RWPE2 (cell line): ENCODE measurements around the gene CDH4.

Source experiments
- ATAC-seq: fragments of 200-7000 bp; cut with Tn5 transposase; 3 replicates; pipeline ENCODE4 v1.9.1; 2021; ENCODE audit warnings: low read depth
- DNase-seq: peaks from one replicate; pipeline ENCODE4 v3.0.0-alpha.2; 2020; ENCODE audit warnings: low spot score
- H3K27ac ChIP-seq: fragments of 450-650 bp; 2 replicates; pipeline ENCODE4 v1.5.1; 2017; ENCODE audit warnings: mild to moderate bottlenecking; ENCODE audit not compliant: poor library complexity, severe bottlenecking
- H3K27me3 ChIP-seq: fragments of 250-450 bp; sonication (Bioruptor Pico); 2 replicates; pipeline ENCODE4 v1.5.1; 2021; ENCODE audit warnings: mild to moderate bottlenecking, moderate library complexity; ENCODE audit not compliant: insufficient read depth, poor library complexity, severe bottlenecking
- H3K36me3 ChIP-seq: fragments of 250-450 bp; sonication (Bioruptor Pico); 2 replicates; pipeline ENCODE4 v1.5.1; 2020; ENCODE audit warnings: low read depth, mild to moderate bottlenecking, moderate library complexity
- H3K4me1 ChIP-seq: fragments of 250-450 bp; sonication (Bioruptor Pico); 2 replicates; pipeline ENCODE4 v1.5.1; 2021; ENCODE audit warnings: mild to moderate bottlenecking, moderate library complexity; ENCODE audit not compliant: insufficient read depth, poor library complexity, severe bottlenecking
- H3K4me3 ChIP-seq: fragments of 250-450 bp; sonication (Bioruptor Pico); 2 replicates; pipeline ENCODE4 v1.5.1; 2021; ENCODE audit warnings: mild to moderate bottlenecking, moderate library complexity; ENCODE audit not compliant: severe bottlenecking
- H3K9me3 ChIP-seq: fragments of 250-450 bp; sonication (Bioruptor Pico); 2 replicates; pipeline ENCODE4 v1.5.1; 2021; ENCODE audit warnings: mild to moderate bottlenecking, moderate library complexity; ENCODE audit not compliant: severe bottlenecking
- CTCF ChIP-seq: fragments of 450-650 bp; IDR thresholded peaks from one replicate; pipeline ENCODE4 v1.5.1; 2017; ENCODE audit warnings: mild to moderate bottlenecking, moderate library complexity; ENCODE audit not compliant: poor library complexity, severe bottlenecking

The CDH4 gene

GRCh38 chr20:61350500-61351250 is 98.6 kb downstream of the CDH4 start:
- Histone ChIP-seq H3K36me3 (no peaks in the 10 kb centered on the region; the same call in 1 of the 2 replicates), H3K9me3 (no peaks in the 10 kb centered on the region), H3K4me3 (no peak overlapping the region), H3K4me1 (peaks cover 24% of the 10 kb centered on the region), H3K27me3 (no peaks in the 10 kb centered on the region), H3K27ac (no peak overlapping the region)
- peak; percentile 31 for TF ChIP-seq CTCF
- no peak for ATAC-seq
- no peak for DNase-seq

GRCh38 chr20:61352346-61353260 is 100.5 kb downstream of the CDH4 start:
- no peak for TF ChIP-seq CTCF
- peaks cover 16% of the 10 kb centered on the region for H3K36me3 ChIP-seq
- H3K27ac ChIP-seq = peak overlapping the region; percentile 79
- no peak overlapping the region for H3K4me3 ChIP-seq
- H3K9me3 ChIP-seq = no peaks in the 10 kb centered on the region
- no peaks in the 10 kb centered on the region for H3K27me3 ChIP-seq
- no peak for DNase-seq
- peak; percentile 73 for ATAC-seq
- H3K4me1 ChIP-seq = peaks cover 24% of the 10 kb centered on the region

GRCh38 chr20:61353261-61354000 is 101.4 kb downstream of the CDH4 start:
- ATAC-seq = peak; percentile 79
- no peak overlapping the region for H3K4me3 ChIP-seq
- DNase-seq = no peak
- H3K4me1 ChIP-seq = peaks cover 24% of the 10 kb centered on the region
- H3K27ac ChIP-seq = peak overlapping the region; percentile 79
- peaks cover 22% of the 10 kb centered on the region for H3K36me3 ChIP-seq
- no peaks in the 10 kb centered on the region for H3K27me3 ChIP-seq
- no peaks in the 10 kb centered on the region for H3K9me3 ChIP-seq
- TF ChIP-seq CTCF = no peak

GRCh38 chr20:61354001-61354390 is 101.9 kb downstream of the CDH4 start:
- DNase-seq = no peak
- TF ChIP-seq CTCF = no peak
- peaks cover 24% of the 10 kb centered on the region for H3K4me1 ChIP-seq
- ATAC-seq = no peak
- no peaks in the 10 kb centered on the region for H3K27me3 ChIP-seq
- peak overlapping the region; percentile 79 for H3K27ac ChIP-seq
- peaks cover 26% of the 10 kb centered on the region for H3K36me3 ChIP-seq
- H3K4me3 ChIP-seq = no peak overlapping the region
- no peaks in the 10 kb centered on the region for H3K9me3 ChIP-seq
